ENCODE data around the gene TRIB2. TPM values are rescaled to one million over a fixed set of nuclear protein-coding genes. Genes with fewer than 3 reads are reported as not detected.
A peak's percentile ranks its signal among the peaks of the same experiment; 100 is the strongest.

The TRIB2 gene
- polyA plus RNA-seq, 1 of the 3 experiments (the other 2 are of a cell fraction): 27.5 TPM

DNA sequence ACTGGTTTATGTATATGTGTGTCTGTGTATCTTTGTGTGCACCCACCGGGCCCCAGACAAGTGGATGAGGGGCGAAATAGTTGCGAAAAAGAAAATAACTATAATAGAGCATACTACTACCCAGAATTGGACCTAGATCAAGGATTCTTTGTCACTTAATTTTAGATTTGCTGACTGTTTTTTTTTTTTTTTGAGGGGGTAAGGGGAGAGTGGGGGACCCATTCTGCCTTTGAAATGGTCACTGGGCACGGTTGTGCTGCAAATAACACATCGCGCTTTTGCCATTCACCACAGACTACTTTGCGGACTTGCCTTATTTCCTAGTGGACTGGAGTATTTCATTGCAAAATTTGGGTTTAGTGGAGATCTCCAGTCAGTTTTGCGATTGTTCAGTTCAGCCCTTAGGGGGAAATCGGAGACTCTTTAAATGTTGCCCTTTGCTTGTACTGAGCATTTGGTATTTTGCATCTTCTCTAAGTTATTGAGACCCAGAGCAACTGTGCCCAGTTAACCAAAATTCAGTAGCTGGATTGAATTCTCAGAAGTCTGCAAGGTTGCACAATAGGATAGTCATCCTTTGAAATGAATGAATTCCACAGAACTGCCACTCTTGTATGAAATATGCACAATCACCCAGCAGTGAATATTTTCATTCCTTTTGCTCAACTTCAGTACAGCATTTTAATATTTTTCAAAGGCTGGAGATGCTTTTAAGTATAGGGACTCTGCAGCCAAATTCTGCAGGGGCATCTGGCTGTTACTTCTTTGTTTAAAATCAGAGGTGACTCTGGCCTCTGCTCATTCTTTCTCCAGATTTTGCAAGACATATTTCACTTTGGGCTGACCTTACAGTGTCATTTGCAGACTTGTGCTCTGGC is 2.9 kb downstream of the TRIB2 start (continued):
- TF ChIP-seq SIN3A (IDR thresholded peaks at IDR 0.05; ENCODE audit: borderline replicate concordance, low read depth, low read length) (no peak), TEAD4 (IDR thresholded peaks at IDR 0.05; ENCODE audit: borderline replicate concordance, insufficient read depth) (no peak), JUND (IDR thresholded peaks at IDR 0.05) (peak; percentile 22), RXRA (IDR thresholded peaks at IDR 0.05; ENCODE audit: borderline replicate concordance, low read depth) (no peak), TAF1 (IDR thresholded peaks at IDR 0.05; ENCODE audit: borderline replicate concordance, low read depth, low read length) (no peak), EZH2phosphoT487 (IDR thresholded peaks at IDR 0.05; ENCODE audit: borderline replicate concordance, low read depth) (no peak), RAD21 (IDR thresholded peaks at IDR 0.05; ENCODE audit: low read length) (no peak; the same call in none of the 2 replicates), CHD2 (IDR thresholded peaks at IDR 0.05; ENCODE audit: low read length, partially characterized antibody) (no peak), FOXM1 (IDR thresholded peaks at IDR 0.05; ENCODE audit: low read depth) (no peak), ELF1 (IDR thresholded peaks at IDR 0.05) (no peak), MEF2A (IDR thresholded peaks at IDR 0.05; ENCODE audit: borderline replicate concordance, low read depth) (no peak), SMC3 (IDR thresholded peaks at IDR 0.05; ENCODE audit: low read depth, low read length) (no peak), GABPA (IDR thresholded peaks at IDR 0.05; ENCODE audit: low read depth) (no peak), GATA2 (CRISPR knock-in tag; IDR thresholded peaks at IDR 0.05) (no peak), TCF12 (IDR thresholded peaks at IDR 0.05) (peak; percentile 55), POLR2AphosphoS5 (IDR thresholded peaks at IDR 0.05; ENCODE audit: low read depth, low read length) (no peak; the same call in 1 of the 2 replicates), FOXJ3 (CRISPR knock-in tag; IDR thresholded peaks at IDR 0.05) (no peak), MXI1 (IDR thresholded peaks at IDR 0.05; ENCODE audit: low read depth, low read length) (no peak)
- TF ChIP-seq, protein P1, sequence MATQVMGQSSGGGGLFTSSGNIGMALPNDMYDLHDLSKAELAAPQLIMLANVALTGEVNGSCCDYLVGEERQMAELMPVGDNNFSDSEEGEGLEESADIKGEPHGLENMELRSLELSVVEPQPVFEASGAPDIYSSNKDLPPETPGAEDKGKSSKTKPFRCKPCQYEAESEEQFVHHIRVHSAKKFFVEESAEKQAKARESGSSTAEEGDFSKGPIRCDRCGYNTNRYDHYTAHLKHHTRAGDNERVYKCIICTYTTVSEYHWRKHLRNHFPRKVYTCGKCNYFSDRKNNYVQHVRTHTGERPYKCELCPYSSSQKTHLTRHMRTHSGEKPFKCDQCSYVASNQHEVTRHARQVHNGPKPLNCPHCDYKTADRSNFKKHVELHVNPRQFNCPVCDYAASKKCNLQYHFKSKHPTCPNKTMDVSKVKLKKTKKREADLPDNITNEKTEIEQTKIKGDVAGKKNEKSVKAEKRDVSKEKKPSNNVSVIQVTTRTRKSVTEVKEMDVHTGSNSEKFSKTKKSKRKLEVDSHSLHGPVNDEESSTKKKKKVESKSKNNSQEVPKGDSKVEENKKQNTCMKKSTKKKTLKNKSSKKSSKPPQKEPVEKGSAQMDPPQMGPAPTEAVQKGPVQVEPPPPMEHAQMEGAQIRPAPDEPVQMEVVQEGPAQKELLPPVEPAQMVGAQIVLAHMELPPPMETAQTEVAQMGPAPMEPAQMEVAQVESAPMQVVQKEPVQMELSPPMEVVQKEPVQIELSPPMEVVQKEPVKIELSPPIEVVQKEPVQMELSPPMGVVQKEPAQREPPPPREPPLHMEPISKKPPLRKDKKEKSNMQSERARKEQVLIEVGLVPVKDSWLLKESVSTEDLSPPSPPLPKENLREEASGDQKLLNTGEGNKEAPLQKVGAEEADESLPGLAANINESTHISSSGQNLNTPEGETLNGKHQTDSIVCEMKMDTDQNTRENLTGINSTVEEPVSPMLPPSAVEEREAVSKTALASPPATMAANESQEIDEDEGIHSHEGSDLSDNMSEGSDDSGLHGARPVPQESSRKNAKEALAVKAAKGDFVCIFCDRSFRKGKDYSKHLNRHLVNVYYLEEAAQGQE (IDR thresholded peaks at IDR 0.05; ENCODE audit: low read depth, low read length): no peak
- TF ChIP-seq, protein P2, sequence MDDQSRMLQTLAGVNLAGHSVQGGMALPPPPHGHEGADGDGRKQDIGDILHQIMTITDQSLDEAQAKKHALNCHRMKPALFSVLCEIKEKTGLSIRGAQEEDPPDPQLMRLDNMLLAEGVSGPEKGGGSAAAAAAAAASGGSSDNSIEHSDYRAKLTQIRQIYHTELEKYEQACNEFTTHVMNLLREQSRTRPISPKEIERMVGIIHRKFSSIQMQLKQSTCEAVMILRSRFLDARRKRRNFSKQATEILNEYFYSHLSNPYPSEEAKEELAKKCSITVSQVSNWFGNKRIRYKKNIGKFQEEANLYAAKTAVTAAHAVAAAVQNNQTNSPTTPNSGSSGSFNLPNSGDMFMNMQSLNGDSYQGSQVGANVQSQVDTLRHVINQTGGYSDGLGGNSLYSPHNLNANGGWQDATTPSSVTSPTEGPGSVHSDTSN (IDR thresholded peaks at IDR 0.05): peak; percentile 52; the same call in 1 of the 2 replicates
- TF ChIP-seq, protein P3, sequence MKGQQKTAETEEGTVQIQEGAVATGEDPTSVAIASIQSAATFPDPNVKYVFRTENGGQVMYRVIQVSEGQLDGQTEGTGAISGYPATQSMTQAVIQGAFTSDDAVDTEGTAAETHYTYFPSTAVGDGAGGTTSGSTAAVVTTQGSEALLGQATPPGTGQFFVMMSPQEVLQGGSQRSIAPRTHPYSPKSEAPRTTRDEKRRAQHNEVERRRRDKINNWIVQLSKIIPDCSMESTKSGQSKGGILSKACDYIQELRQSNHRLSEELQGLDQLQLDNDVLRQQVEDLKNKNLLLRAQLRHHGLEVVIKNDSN (IDR thresholded peaks at IDR 0.05; ENCODE audit: borderline replicate concordance, low read depth): no peak
